Epithelial cell of proximal tubule (primary cell): Measurements from ENCODE around the gene PARS2. TPM values are rescaled to one million over a fixed set of nuclear protein-coding genes. Genes with fewer than 3 reads are reported as not detected.

Source experiments
- DNase-seq: peaks from one replicate; pipeline ENCODE4 v3.0.0-alpha.2; 2011; ENCODE audit warnings: low read depth
- H3K4me3 ChIP-seq: 2 replicates; pipeline ENCODE4 v1.5.1; 2011; ENCODE audit warnings: low read depth, mild to moderate bottlenecking, low read length
- CTCF ChIP-seq: conservative IDR thresholded peaks from 2 replicates; pipeline ENCODE4 v1.5.1; 2012; ENCODE audit warnings: low read depth, mild to moderate bottlenecking, low read length
- total RNA-seq: library from RNA; depleted of rRNA; stranded (reverse); fragments of >200 nt; gene quantifications from 2 replicates; pipeline ENCODE4 v1.2.3, GENCODE V29; 2015

The PARS2 gene
- total RNA-seq, 1 donor from 2014 or later: 5.4 TPM

DNA sequence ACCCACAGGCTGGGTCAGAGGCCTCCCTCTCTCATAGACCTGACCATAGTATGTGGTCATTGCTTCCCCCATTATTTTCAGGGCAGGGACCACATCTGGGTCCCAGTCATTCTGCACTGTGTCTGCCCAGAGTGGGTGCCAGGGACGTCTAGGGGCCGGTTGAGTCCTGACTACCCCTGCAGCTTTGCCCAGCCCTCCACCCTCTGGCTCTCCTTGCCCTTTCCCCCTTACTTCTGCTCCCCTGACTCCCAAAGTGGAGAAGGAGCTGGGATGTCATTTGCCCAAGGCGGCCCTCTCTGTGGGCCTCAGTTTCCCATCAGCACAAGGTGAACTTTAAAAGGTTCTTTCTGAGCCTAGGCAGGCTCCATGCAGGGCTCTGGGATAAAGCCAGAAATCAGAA, 41.1 kb upstream of the PARS2 start:
- no peak for TF ChIP-seq CTCF
- no peak overlapping the region for H3K4me3 ChIP-seq
- no peak for DNase-seq

- TF ChIP-seq CTCF: no peak
These were observed 40.3 kb upstream of the PARS2 start for GRCh38 chr1:54804471-54805132.

DNA sequence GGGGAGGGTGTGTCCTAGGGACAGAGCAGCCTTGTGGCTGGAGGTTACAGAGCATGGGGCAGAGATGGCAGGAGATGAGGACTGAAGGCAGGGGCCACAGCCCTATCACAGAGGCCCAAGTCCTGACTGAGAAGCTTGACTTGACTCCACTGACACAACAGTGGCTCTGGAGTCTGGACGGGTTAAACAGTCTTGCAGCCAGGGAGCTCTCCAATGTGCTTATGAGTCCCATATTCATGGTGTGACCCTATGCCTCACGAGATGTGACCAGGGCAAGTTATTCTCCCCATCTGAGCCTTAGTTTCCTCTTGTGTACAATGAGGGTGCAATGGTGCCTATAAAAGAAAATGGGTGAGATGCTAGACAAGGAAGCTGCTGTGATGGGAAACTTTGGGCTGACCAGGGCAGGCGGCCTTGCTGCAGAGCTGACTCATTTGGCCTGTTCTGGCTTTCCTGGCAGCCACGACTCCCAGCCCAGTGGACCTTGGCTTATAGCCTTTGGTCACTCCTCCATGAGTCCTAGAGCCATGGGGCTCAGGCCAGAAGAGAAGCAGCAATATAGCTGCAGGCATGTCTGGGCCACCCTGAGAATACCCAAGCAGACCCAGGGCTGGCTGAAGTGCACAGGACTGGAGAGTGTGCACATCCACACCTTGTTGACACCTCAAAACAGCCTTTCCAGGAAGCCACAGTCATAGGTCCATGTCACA, 39.6 kb upstream of the PARS2 start:
- no peak for DNase-seq
- H3K4me3 ChIP-seq: no peak overlapping the region
- no peak for TF ChIP-seq CTCF

More at GRCh38 chr1:54804471-54805132, 40.3 kb upstream of the PARS2 start:
- no peak overlapping the region for H3K4me3 ChIP-seq
- no peak for DNase-seq

- peak within 1 kb of the TSS; percentile 64 for H3K4me3 ChIP-seq
- TF ChIP-seq CTCF: peak; percentile 65
- DNase-seq: no peak
These were observed 36.8 kb upstream of the PARS2 start, which contains the start of gene TTC22 for GRCh38 chr1:54800899-54801759. Gene TTC22 (minus strand): TSS chr1:54801323. CDS start chr1:54801163, 160 bp downstream.

DNA sequence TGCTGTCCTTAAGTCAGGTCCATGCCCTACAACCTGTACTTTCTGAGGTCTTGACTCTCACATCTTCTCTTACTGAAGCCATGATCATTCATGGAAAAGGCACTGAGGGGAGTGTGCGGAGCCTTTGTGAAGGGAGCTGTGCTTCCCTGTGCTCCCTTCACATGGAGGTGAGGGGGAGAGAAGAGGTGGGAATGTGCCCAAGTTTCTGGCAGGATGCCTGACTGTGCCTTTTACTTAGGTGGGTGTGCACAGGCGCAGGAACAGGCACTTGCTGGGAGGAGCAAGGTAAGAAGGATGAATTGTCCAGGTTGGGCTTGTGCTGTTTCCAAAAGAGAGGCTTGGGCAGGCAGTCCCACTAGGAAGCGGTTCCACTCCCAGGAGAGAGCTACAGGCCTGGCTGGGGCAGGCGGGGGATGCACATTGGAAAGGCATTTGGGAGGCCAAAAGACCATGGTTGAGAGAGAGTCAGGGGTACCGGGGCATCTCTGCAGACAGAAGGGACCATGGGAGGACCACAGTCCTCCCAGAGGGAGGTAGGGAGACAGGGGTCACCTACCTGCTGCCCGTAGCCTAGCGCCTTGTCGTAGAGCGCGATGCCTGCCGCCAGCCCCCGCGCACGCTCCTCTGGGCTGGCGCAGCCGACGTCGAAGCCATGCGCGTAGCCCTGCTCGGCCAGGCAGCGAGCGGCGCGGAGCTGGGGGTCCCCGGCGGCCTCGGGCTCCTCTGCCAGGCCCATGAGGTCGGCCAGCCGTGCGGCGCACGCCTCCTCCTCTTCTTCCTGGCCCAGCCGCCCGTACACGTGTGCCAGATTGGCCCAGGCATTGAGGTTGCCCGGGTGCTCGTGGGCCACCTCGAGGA, 35.9 kb upstream of the PARS2 start:
- TF ChIP-seq CTCF: no peak
- no peak for DNase-seq
- peak overlapping the region; percentile 64 for H3K4me3 ChIP-seq
